ENCODE measurements around the gene RHOH. TPM values are rescaled to one million over a fixed set of nuclear protein-coding genes. Genes with fewer than 3 reads are reported as not detected.
"Not testable (repeated sequence)": the region's sequence is repeated elsewhere in the genome, so short reads cannot be mapped to it uniquely, and the experiment has no call there.

The RHOH gene
- total RNA-seq, 2 experiments from 2014 or later: 125 to 126 TPM

DNA sequence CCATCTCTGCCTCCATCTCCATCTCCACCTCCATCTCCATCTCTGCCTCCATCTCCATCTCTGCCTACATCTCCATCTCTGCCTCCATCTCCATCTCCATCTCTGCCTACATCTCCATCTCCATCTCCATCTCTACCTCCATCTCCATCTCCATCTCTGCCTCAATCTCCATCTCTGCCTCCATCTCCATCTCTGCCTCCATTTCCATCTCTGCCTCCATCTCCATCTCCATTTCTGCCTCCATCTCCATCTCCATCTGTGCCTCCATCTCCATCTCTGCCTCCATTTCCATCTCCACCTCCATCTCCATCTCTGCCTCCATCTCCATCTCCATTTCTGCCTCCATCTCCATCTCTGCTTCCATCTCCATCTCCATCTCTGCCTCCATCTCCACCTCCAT, 98.2 kb downstream of the RHOH start:
- H3K4me1 Mint-ChIP-seq: peaks cover 43% of the 10 kb centered on the region
- DNase-seq; H3K27me3 Mint-ChIP-seq; CTCF ChIA-PET; H3K9me3 Mint-ChIP-seq; H3K36me3 Mint-ChIP-seq (ENCODE audit: low read depth); H3K4me3 Mint-ChIP-seq; POLR2A ChIA-PET; H3K27ac Mint-ChIP-seq: not testable (repeated sequence)

- Mint-ChIP-seq H3K9me3 (no peaks in the 10 kb centered on the region), H3K36me3 (ENCODE audit: low read depth) (peaks cover 5% of the 10 kb centered on the region), H3K27ac (no peak overlapping the region), H3K27me3 (no peaks in the 10 kb centered on the region), H3K4me1 (peaks cover 43% of the 10 kb centered on the region), H3K4me3 (no peak overlapping the region)
- DNase-seq: no peak
- ChIA-PET POLR2A (interaction anchor here (0.6 kb wide), 1 partner anchor 44 kb away, joined by 3 read pairs; no protein-coding TSS in a partner anchor), CTCF (no interaction called here)
These were observed 98.7 kb downstream of the RHOH start for GRCh38 chr4:40295572-40295971.

Other genes starting within 250 kb of the RHOH start
- 10 to 100 TPM; 97.8 to 99.6 TPM for gene PDS5A, start 219.1 kb upstream of the RHOH start, total RNA-seq
- 10 to 100 TPM; 22.5 to 26.8 TPM for gene N4BP2, start 140.2 kb upstream of the RHOH start, total RNA-seq
- gene CHRNA9, start 138.3 kb downstream of the RHOH start, total RNA-seq: not detected

Measured in activated CD4-positive, alpha-beta memory T cell treated with anti-CD3 and anti-CD28 coated beads, Interleukin-2, amount 10 ng/mL, durations not matched to agents 7 days and 5 days (primary cell).